ENCODE results near the gene MYRFL. TPM values are rescaled to one million over a fixed set of nuclear protein-coding genes. Genes with fewer than 3 reads are reported as not detected.

MYRFL gene
- total RNA-seq, 2 donors from 2014 or later: 1.0 to 1.3 TPM

- no peak for ATAC-seq
- no peak for DNase-seq
- intact Hi-C loops (cut with DNase I, micrococcal nuclease): no loop called here
Observed at GRCh38 chr12:69918287-69918686, 93.3 kb downstream of the MYRFL start.

- DNase-seq (no peak), ATAC-seq (peak; percentile 97)
- intact Hi-C loops (cut with DNase I, micrococcal nuclease): no loop called here
Observed at GRCh38 chr12:69919495-69919894, 94.5 kb downstream of the MYRFL start.

- intact Hi-C loops (cut with DNase I, micrococcal nuclease): no loop called here
- DNase-seq (no peak), ATAC-seq (no peak)
Observed at GRCh38 chr12:69921831-69922230, 96.8 kb downstream of the MYRFL start.

GRCh38 chr12:69922999-69923398 is 98.0 kb downstream of the MYRFL start:
- ATAC-seq: no peak
- intact Hi-C loops (cut with DNase I, micrococcal nuclease): no loop called here

GRCh38 chr12:69925291-69925690 is 100.3 kb downstream of the MYRFL start:
- ATAC-seq: no peak
- no peak for DNase-seq
- intact Hi-C loops (cut with DNase I, micrococcal nuclease): no loop called here

More at GRCh38 chr12:69922999-69923398, 98.0 kb downstream of the MYRFL start:
- no peak for DNase-seq

- ATAC-seq (no peak), DNase-seq (no peak)
- intact Hi-C loops (cut with DNase I, micrococcal nuclease): no loop called here
Observed at GRCh38 chr12:69927164-69927563, 102.1 kb downstream of the MYRFL start.

GRCh38 chr12:69929125-69929524 is 104.1 kb downstream of the MYRFL start:
- DNase-seq: no peak
- intact Hi-C loops (cut with DNase I, micrococcal nuclease): no loop called here
- no peak for ATAC-seq

- DNase-seq: no peak
- intact Hi-C loops (cut with DNase I, micrococcal nuclease): no loop called here
- no peak for ATAC-seq
Observed at GRCh38 chr12:69929531-69929930, 104.5 kb downstream of the MYRFL start.

GRCh38 chr12:69931569-69931968 is 106.5 kb downstream of the MYRFL start:
- no peak for ATAC-seq
- intact Hi-C loops (cut with DNase I, micrococcal nuclease): no loop called here
- no peak for DNase-seq

- DNase-seq: no peak
- intact Hi-C loops (cut with DNase I, micrococcal nuclease): no loop called here
- ATAC-seq: no peak
Observed at GRCh38 chr12:69932154-69932553, 107.1 kb downstream of the MYRFL start.

- DNase-seq: no peak
- intact Hi-C loops (cut with DNase I, micrococcal nuclease): no loop called here
- ATAC-seq: no peak
Observed at GRCh38 chr12:69932676-69933552, 107.9 kb downstream of the MYRFL start.

GRCh38 chr12:69934011-69934410 is 109.0 kb downstream of the MYRFL start:
- ATAC-seq: no peak
- DNase-seq: no peak
- intact Hi-C loops (cut with DNase I, micrococcal nuclease): no loop called here

GRCh38 chr12:69935651-69936100 is 110.6 kb downstream of the MYRFL start:
- intact Hi-C loops (cut with DNase I, micrococcal nuclease): no loop called here
- DNase-seq (no peak), ATAC-seq (no peak)

GRCh38 chr12:69936214-69936731 is 111.2 kb downstream of the MYRFL start:
- DNase-seq (no peak), ATAC-seq (no peak)
- intact Hi-C loops (cut with DNase I, micrococcal nuclease): no loop called here

- DNase-seq (no peak), ATAC-seq (no peak)
- intact Hi-C loops (cut with DNase I, micrococcal nuclease): no loop called here
Observed at GRCh38 chr12:69936766-69937165, 111.7 kb downstream of the MYRFL start.

GRCh38 chr12:69947123-69947522 is 122.1 kb downstream of the MYRFL start:
- DNase-seq: no peak
- no peak for ATAC-seq
- intact Hi-C loops (cut with DNase I, micrococcal nuclease): no loop called here

- intact Hi-C loops (cut with DNase I, micrococcal nuclease): no loop called here
- DNase-seq: no peak
- peak; percentile 83 for ATAC-seq
Observed at GRCh38 chr12:69947897-69948296, 122.9 kb downstream of the MYRFL start.

GRCh38 chr12:69948851-69949250 is 123.8 kb downstream of the MYRFL start:
- no peak for ATAC-seq
- intact Hi-C loops (cut with DNase I, micrococcal nuclease): no loop called here
- DNase-seq: no peak

- ATAC-seq (no peak), DNase-seq (no peak)
- intact Hi-C loops (cut with DNase I, micrococcal nuclease): no loop called here
Observed at GRCh38 chr12:69949311-69950002, 124.4 kb downstream of the MYRFL start.

GRCh38 chr12:69951108-69951507 is 126.1 kb downstream of the MYRFL start:
- intact Hi-C loops (cut with DNase I, micrococcal nuclease): no loop called here
- DNase-seq (no peak), ATAC-seq (no peak)

Data from left colon (tissue), 2 donors.